Mucosa of descending colon (tissue), 3 donors: Measurements from ENCODE around the gene PTPRD. TPM values are rescaled to one million over a fixed set of nuclear protein-coding genes. Genes with fewer than 3 reads are reported as not detected.

Experiments used
- ATAC-seq: fragments of 200-7000 bp; cut with Tn5 transposase; one replicate; pipeline ENCODE4 v1.9.1; 2020; ENCODE audit warnings: mild to moderate bottlenecking, moderate library complexity
- DNase-seq, 3 donors: peaks; one replicate each; pipeline ENCODE4 v3.0.0-alpha.2; 2020
- H3K36me3 ChIP-seq: fragments of 200-600 bp; one replicate; pipeline ENCODE4 v1.8.0; 2021; ENCODE audit warnings: low read depth, mild to moderate bottlenecking
- H3K4me1 ChIP-seq: fragments of 200-600 bp; one replicate; pipeline ENCODE4 v1.8.0; 2021; ENCODE audit warnings: low read depth, mild to moderate bottlenecking
- H3K4me3 ChIP-seq: fragments of 200-600 bp; one replicate; pipeline ENCODE4 v1.8.0; 2021; ENCODE audit warnings: mild to moderate bottlenecking
- H3K9me3 ChIP-seq: fragments of 200-600 bp; one replicate; pipeline ENCODE4 v1.8.0; 2021; ENCODE audit warnings: mild to moderate bottlenecking
- intact Hi-C, 2 donors: fragments of 100-400 bp; cut with DNase I in 1 of 2; cut with micrococcal nuclease in 1 of 2; formaldehyde crosslinking; loops; one replicate each; pipeline versions ENCODE4 v1.11.0 to v1.11.1; 2022; cut with DNase I, micrococcal nuclease
- total RNA-seq, 3 donors: library from RNA; stranded (reverse); fragmentation: NEBNext Ultra II Directional in 2 of 3; extraction: Animal tissue kit (Norgen Biotek cat#: 25700) in 2 of 3; gene quantifications; one replicate each; pipeline versions ENCODE4 v1.2.1 to v1.2.4, GENCODE V29; 2021 to 2023
- TF ChIP-seq, protein P1 (sequence below): fragments of 200-600 bp; IDR thresholded peaks from one replicate; pipeline ENCODE4 v1.8.0; 2022; ENCODE audit warnings: antibody characterized with exemption, mild to moderate bottlenecking
- donor health status: DM: no; HTN: no; CAD: no; lungs with moderate emphysema.
- donor health status: DM: no; HTN: no; CAD: no.
- donor health status: DM: no; HTN: yes; CAD: no.

The PTPRD gene
- total RNA-seq, 3 donors from 2014 or later, result 52.7 to 128 (median 113) TPM

DNA sequence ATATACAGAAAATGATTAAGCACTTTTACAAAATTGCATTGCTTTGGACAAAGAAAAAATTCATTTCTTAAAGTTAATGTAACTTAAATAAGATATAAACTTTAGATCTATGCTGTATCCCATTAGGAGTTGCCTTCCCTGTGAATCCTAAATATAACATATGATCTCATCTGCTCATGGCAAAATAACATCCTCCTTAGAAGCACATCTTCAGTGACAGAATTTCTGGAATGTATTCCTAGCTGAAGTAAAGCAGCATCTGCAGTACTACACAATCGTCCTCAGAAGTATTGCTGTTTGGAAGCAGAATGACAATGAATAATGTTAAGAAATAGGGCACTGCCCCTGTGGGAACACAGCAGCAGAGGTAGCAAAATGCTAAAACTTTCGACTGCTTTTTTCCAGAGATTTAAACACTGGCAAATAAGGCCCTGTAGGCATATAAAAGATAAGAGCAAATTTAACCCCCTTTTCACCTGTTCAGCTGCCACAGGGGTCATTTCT is 571.0 kb downstream of the PTPRD start:
- Histone ChIP-seq H3K36me3 (no peaks in the 10 kb centered on the region), H3K4me3 (no peak overlapping the region), H3K4me1 (no peaks in the 10 kb centered on the region), H3K9me3 (no peaks in the 10 kb centered on the region)
- no peak for DNase-seq
- TF ChIP-seq, protein P1, sequence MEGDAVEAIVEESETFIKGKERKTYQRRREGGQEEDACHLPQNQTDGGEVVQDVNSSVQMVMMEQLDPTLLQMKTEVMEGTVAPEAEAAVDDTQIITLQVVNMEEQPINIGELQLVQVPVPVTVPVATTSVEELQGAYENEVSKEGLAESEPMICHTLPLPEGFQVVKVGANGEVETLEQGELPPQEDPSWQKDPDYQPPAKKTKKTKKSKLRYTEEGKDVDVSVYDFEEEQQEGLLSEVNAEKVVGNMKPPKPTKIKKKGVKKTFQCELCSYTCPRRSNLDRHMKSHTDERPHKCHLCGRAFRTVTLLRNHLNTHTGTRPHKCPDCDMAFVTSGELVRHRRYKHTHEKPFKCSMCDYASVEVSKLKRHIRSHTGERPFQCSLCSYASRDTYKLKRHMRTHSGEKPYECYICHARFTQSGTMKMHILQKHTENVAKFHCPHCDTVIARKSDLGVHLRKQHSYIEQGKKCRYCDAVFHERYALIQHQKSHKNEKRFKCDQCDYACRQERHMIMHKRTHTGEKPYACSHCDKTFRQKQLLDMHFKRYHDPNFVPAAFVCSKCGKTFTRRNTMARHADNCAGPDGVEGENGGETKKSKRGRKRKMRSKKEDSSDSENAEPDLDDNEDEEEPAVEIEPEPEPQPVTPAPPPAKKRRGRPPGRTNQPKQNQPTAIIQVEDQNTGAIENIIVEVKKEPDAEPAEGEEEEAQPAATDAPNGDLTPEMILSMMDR, result no peak
- intact Hi-C loops, result no loop called here
- no peak for ATAC-seq

DNA sequence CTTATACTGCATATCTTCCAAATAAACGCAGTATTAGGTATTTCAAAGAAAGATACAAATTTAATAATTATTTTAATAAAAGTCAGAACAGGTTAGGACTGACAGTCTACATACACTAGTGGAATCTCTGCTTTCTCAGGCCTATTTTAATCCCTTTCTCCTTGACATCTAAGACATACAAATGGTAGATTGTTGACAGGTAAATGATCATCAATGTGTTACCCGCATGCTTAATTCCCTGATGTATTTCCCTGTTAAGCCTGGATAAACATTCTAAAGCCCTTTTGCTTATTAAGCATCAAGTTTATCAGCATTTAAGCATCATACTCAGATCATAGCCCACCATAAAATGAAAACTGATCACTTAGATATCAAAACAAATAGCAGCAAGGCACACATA is 576.7 kb downstream of the PTPRD start:
- TF ChIP-seq, protein P1, result no peak
- Histone ChIP-seq H3K4me1 (no peaks in the 10 kb centered on the region), H3K9me3 (no peaks in the 10 kb centered on the region), H3K4me3 (no peak overlapping the region), H3K36me3 (no peaks in the 10 kb centered on the region)
- intact Hi-C loops, result no loop called here
- DNase-seq (no peak), ATAC-seq (no peak)

DNA sequence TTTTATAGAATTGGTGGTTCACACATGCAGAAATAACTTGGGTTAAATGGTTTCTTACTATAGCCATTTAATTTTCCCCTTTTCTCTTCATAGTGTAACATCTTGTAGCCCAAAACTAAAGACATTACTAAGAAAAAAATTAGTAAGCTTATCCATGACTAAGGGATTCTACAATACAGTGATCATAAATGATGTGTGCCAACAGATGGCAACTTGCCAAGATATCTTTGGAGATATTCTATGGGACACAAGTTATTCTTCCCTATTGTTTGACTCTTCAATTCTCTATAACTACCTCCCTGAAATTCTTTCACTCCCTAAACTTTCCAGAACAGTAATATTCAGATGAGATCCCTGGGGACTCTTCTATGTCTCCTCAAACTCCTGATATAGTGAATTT is 580.6 kb downstream of the PTPRD start:
- intact Hi-C loops, result no loop called here
- TF ChIP-seq, protein P1, result no peak
- DNase-seq, result no peak
- H3K9me3 ChIP-seq, result no peaks in the 10 kb centered on the region
- no peaks in the 10 kb centered on the region for H3K4me1 ChIP-seq
- H3K4me3 ChIP-seq, result no peak overlapping the region
- no peaks in the 10 kb centered on the region for H3K36me3 ChIP-seq
- ATAC-seq, result no peak

DNA sequence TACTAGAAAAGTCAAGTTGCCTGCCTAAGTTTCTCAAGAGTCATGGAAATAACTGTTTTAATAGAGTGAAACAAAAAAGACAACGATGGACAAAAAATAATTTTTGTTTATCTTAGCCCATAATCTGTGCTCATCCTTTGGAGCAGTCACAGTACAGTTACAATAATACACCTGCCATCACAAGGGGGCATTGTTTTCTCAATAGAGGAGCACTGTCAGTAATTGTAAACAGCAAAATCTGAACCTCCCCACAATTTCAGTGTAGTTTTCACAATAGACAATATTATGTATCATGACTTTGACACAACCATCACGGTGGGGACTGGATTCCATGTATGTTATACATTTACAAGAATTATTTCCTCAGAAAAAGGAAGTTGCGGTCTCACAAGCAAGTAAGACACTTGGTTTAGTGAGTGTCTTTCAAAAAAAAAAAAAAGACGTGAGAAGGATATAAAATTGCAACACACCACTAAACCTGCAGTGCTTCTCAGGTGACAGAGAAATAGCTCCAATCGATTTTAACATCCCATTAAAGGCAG is 586.3 kb downstream of the PTPRD start:
- intact Hi-C loops, result no loop called here
- ATAC-seq, result no peak

DNA sequence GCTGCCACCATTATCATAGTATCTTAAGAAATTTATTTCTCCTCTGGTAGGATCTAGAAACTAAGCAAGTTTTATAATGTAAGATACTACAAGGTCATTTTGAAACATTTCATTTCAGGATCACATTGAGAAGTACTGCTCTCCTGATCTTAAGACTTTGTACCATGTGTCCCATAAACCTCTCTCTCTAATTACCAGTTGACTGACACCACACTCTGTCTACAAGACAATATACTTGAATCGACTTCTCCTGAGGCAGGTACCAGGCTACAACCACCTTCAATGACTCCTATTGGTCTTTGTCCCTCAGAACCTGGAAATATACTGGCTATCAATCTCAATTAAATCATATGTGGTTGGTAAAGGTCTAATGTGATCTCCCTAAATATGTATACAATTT is 597.0 kb downstream of the PTPRD start:
- Histone ChIP-seq H3K36me3 (no peaks in the 10 kb centered on the region), H3K4me1 (no peaks in the 10 kb centered on the region), H3K9me3 (no peaks in the 10 kb centered on the region), H3K4me3 (no peak overlapping the region)
- intact Hi-C loops, result no loop called here
- no peak for DNase-seq
- TF ChIP-seq, protein P1, result no peak
- ATAC-seq, result peak; percentile 63

More for the DNA sequence above, 586.3 kb downstream of the PTPRD start:
- H3K9me3 ChIP-seq, result no peaks in the 10 kb centered on the region
- no peak overlapping the region for H3K4me3 ChIP-seq
- TF ChIP-seq, protein P1, result no peak
- H3K4me1 ChIP-seq, result no peaks in the 10 kb centered on the region
- no peaks in the 10 kb centered on the region for H3K36me3 ChIP-seq
- DNase-seq, result no peak

DNA sequence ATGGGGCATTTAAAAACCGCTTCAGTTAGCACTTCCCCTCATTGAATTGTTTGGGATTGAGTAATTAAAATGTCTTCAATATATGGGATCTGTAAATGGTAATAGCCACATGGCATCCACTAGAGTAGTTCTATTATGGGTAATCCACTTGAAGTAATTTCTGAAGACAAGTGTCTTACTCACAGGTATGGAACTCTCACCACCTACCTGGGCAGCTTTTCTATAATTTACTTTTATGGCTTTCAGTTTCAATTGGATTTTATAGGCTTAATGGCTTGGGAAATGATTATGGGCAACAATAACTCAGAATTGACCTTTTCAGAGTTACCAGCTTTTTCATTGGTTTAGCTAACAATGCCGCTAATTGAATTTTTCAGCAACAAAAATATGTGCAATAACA is 597.9 kb downstream of the PTPRD start:
- Histone ChIP-seq H3K9me3 (no peaks in the 10 kb centered on the region), H3K4me3 (no peak overlapping the region), H3K4me1 (no peaks in the 10 kb centered on the region), H3K36me3 (no peaks in the 10 kb centered on the region)
- DNase-seq (no peak), ATAC-seq (peak; percentile 19)
- intact Hi-C loops, result no loop called here
- TF ChIP-seq, protein P1, result no peak
